HepG2 (cell line): Measurements from ENCODE around the gene NEAT1. TPM values are rescaled to one million over a fixed set of nuclear protein-coding genes. Genes with fewer than 3 reads are reported as not detected.

Experiments
- CREB3 ChIP-seq: sonication (generic); formaldehyde crosslinking; IDR thresholded peaks from 2 replicates; pipeline ENCODE4 v1.5.0; 2020; ENCODE audit warnings: missing genetic modification reagents
- EHMT2 ChIP-seq: fragments of 200-600 bp; sonication (generic); IDR thresholded peaks from 2 replicates; pipeline ENCODE4 v1.7.0; 2017; ENCODE audit warnings: antibody characterized with exemption, low read depth, low read length, borderline replicate concordance
- FOXM1 ChIP-seq: sonication (generic); formaldehyde crosslinking; IDR thresholded peaks from 2 replicates; pipeline ENCODE4 v1.5.0; 2020; ENCODE audit warnings: missing genetic modification reagents
- FOXO4 ChIP-seq: sonication (generic); formaldehyde crosslinking; conservative IDR thresholded peaks from 2 replicates; pipeline ENCODE4 v1.8.1; 2023; ENCODE audit warnings: missing genetic modification reagents
- IKZF1 ChIP-seq: fragments of 450-650 bp; IDR thresholded peaks from 2 replicates; pipeline ENCODE4 v1.7.1; 2016
- MEIS1 ChIP-seq: sonication (generic); formaldehyde crosslinking; IDR thresholded peaks from 2 replicates; pipeline ENCODE4 v1.9.0; 2021; ENCODE audit warnings: mild to moderate bottlenecking, missing genetic modification reagents, moderate library complexity, borderline replicate concordance
- NKX3-1 ChIP-seq: sonication (generic); formaldehyde crosslinking; IDR thresholded peaks from 2 replicates; pipeline ENCODE4 v1.5.0; 2020; ENCODE audit warnings: missing genetic modification reagents
- TFDP1 ChIP-seq: IDR thresholded peaks from 2 replicates; pipeline ENCODE4 v1.6.1; 2016; ENCODE audit warnings: missing compliant biosample characterization, missing genetic modification reagents, borderline replicate concordance
- TOPORS ChIP-seq: sonication (generic); formaldehyde crosslinking; IDR thresholded peaks from 2 replicates; pipeline ENCODE4 v1.8.0; 2023; ENCODE audit warnings: mild to moderate bottlenecking, missing genetic modification reagents
- YEATS2 ChIP-seq: sonication (generic); formaldehyde crosslinking; IDR thresholded peaks from 2 replicates; pipeline ENCODE4 v1.4.0; 2020; ENCODE audit warnings: missing genetic modification reagents, borderline replicate concordance
- ZNF512B ChIP-seq: sonication (generic); formaldehyde crosslinking; IDR thresholded peaks from 2 replicates; pipeline ENCODE4 v1.5.1; 2020; ENCODE audit warnings: missing genetic modification reagents, mild to moderate bottlenecking, borderline replicate concordance
- ZNF800 ChIP-seq: sonication (generic); formaldehyde crosslinking; IDR thresholded peaks from 2 replicates; pipeline ENCODE4 v1.4.0; 2020; ENCODE audit warnings: missing genetic modification reagents
- polyA plus RNA-seq, 8 experiments: library from polyadenylated mRNA; depleted of rRNA in 3 of 8; stranded (reverse) in 7 of 8; unstranded in 1 of 8; fragments of >200 nt; fragmentation: Illumina TruSeq in 4 of 8; extraction: Trizol in 4 of 8; gene quantifications; 2 replicates each; pipeline versions ENCODE4 v1.2.1 to v1.2.3, GENCODE V29; 2011 to 2016; ENCODE audit warnings: low read depth in 4 of 8, missing spikeins in 1 of 8, mixed read lengths in 1 of 8; ENCODE audit not compliant: insufficient read depth in 1 of 8
- total RNA-seq, 5 experiments: library from RNA; depleted of rRNA; stranded (reverse); fragments of >200 nt; fragmentation: Illumina TruSeq; extraction: Trizol; gene quantifications; 2 replicates each; pipeline ENCODE4 v1.2.3, GENCODE V29; 2016; ENCODE audit warnings: low read depth in 1 of 5
- TF ChIP-seq, protein P1 (sequence below): sonication (generic); formaldehyde crosslinking; IDR thresholded peaks from 2 replicates; pipeline ENCODE4 v1.4.0; 2020; ENCODE audit warnings: missing genetic modification reagents
- TF ChIP-seq, protein P2 (sequence below): IDR thresholded peaks from 2 replicates; pipeline ENCODE4 v1.6.1; 2018; ENCODE audit warnings: missing genetic modification reagents
- TF ChIP-seq, protein P3 (sequence below): sonication (generic); formaldehyde crosslinking; IDR thresholded peaks from 2 replicates; pipeline ENCODE4 v1.4.0; 2020; ENCODE audit warnings: mild to moderate bottlenecking, low read depth, missing genetic modification reagents

The NEAT1 gene
- total and polyA plus RNA-seq, 2 of the 13 experiments (the other 11 are each of a cell fraction or from before 2014, with no cell fraction given): 20.5 to 41.2 TPM

GRCh38 chr11:65386307-65387140 is 36.1 kb upstream of the NEAT1 start, which contains the start of gene FRMD8 (continued):
- TF ChIP-seq TFDP1 (CRISPR knock-in tag) (peak; percentile 50; the same call in 1 of the 2 replicates), NKX3-1 (CRISPR knock-in tag) (no peak), YEATS2 (no peak), ZNF512B (CRISPR knock-in tag) (no peak), MEIS1 (CRISPR knock-in tag) (peak; percentile 54; the same call in 1 of the 2 replicates), IKZF1 (no peak), TOPORS (peak; percentile 27; the same call in 1 of the 2 replicates), FOXO4 (CRISPR knock-in tag) (no peak), FOXM1 (CRISPR knock-in tag) (no peak), EHMT2 (no peak), CREB3 (no peak), ZNF800 (CRISPR knock-in tag) (no peak)
- TF ChIP-seq, protein P1, sequence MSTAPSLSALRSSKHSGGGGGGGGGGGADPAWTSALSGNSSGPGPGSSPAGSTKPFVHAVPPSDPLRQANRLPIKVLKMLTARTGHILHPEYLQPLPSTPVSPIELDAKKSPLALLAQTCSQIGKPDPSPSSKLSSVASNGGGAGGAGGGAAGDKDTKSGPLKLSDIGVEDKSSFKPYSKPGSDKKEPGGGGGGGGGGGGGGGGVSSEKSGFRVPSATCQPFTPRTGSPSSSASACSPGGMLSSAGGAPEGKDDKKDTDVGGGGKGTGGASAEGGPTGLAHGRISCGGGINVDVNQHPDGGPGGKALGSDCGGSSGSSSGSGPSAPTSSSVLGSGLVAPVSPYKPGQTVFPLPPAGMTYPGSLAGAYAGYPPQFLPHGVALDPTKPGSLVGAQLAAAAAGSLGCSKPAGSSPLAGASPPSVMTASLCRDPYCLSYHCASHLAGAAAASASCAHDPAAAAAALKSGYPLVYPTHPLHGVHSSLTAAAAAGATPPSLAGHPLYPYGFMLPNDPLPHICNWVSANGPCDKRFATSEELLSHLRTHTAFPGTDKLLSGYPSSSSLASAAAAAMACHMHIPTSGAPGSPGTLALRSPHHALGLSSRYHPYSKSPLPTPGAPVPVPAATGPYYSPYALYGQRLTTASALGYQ (CRISPR knock-in tag): no peak
- TF ChIP-seq, protein P2, sequence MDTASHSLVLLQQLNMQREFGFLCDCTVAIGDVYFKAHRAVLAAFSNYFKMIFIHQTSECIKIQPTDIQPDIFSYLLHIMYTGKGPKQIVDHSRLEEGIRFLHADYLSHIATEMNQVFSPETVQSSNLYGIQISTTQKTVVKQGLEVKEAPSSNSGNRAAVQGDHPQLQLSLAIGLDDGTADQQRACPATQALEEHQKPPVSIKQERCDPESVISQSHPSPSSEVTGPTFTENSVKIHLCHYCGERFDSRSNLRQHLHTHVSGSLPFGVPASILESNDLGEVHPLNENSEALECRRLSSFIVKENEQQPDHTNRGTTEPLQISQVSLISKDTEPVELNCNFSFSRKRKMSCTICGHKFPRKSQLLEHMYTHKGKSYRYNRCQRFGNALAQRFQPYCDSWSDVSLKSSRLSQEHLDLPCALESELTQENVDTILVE: no peak; the same call in 1 of the 2 replicates
- TF ChIP-seq, protein P3, sequence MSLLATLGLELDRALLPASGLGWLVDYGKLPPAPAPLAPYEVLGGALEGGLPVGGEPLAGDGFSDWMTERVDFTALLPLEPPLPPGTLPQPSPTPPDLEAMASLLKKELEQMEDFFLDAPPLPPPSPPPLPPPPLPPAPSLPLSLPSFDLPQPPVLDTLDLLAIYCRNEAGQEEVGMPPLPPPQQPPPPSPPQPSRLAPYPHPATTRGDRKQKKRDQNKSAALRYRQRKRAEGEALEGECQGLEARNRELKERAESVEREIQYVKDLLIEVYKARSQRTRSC (CRISPR knock-in tag): peak; percentile 78; the same call in 1 of the 2 replicates
